Esophagus (tissue), 2 donors: ENCODE data around the gene VPS39. TPM values are rescaled to one million over a fixed set of nuclear protein-coding genes. Genes with fewer than 3 reads are reported as not detected.
"Not testable (repeated sequence)": the region's sequence is repeated elsewhere in the genome, so short reads cannot be mapped to it uniquely, and the experiment has no call there.

Experiments
- H3K27ac ChIP-seq, 2 donors: one replicate each; pipeline ENCODE4 v1.5.1; 2013; ENCODE audit warnings: low read depth in 2 of 2, mild to moderate bottlenecking in 2 of 2, inconsistent platforms in 1 of 2, low read length in 1 of 2, moderate library complexity in 1 of 2
- H3K27me3 ChIP-seq, 2 donors: one replicate each; pipeline ENCODE4 v1.6.1; 2013; ENCODE audit warnings: low read length in 2 of 2, control low read depth in 1 of 2, mild to moderate bottlenecking in 1 of 2; ENCODE audit not compliant: insufficient read depth in 2 of 2, control insufficient read depth in 1 of 2
- H3K36me3 ChIP-seq, 2 donors: one replicate each; pipeline ENCODE4 v1.6.1; 2013; ENCODE audit warnings: low read length in 1 of 2; ENCODE audit not compliant: control insufficient read depth in 2 of 2, insufficient read depth in 2 of 2
- H3K4me1 ChIP-seq, 2 donors: one replicate each; pipeline ENCODE4 v1.6.1; 2013; ENCODE audit warnings: low read length in 1 of 2; ENCODE audit not compliant: control insufficient read depth in 2 of 2, insufficient read depth in 2 of 2
- H3K4me3 ChIP-seq, 2 donors: one replicate each; pipeline ENCODE4 v1.5.1; 2013; ENCODE audit warnings: low read length in 2 of 2, mild to moderate bottlenecking in 2 of 2, low read depth in 1 of 2, moderate library complexity in 1 of 2
- H3K9me3 ChIP-seq, 2 donors: one replicate each; pipeline ENCODE4 v1.6.1; 2013; ENCODE audit warnings: mild to moderate bottlenecking in 2 of 2, low read depth in 1 of 2, low read length in 1 of 2, moderate library complexity in 1 of 2; ENCODE audit not compliant: control insufficient read depth in 2 of 2, insufficient read depth in 1 of 2
- WGBS, 2 donors: extraction: QIAGEN DNeasy Blood & Tissue Kit; methylation state at CpG; one replicate each; pipeline ENCODE4 v1.1.7; 2013; 5-methylcytosine and 5-hydroxymethylcytosine counted together
- polyA plus RNA-seq, 2 donors: library from polyadenylated mRNA; stranded (reverse); fragments of 200-250 nt; gene quantifications; one replicate each; pipeline ENCODE4 v1.2.3, GENCODE V29; 2013
- donor health status: healthy with polysubstance abuse.
- donor health status: Bipolar disorder and iron deficiency.

The VPS39 gene, protein sequence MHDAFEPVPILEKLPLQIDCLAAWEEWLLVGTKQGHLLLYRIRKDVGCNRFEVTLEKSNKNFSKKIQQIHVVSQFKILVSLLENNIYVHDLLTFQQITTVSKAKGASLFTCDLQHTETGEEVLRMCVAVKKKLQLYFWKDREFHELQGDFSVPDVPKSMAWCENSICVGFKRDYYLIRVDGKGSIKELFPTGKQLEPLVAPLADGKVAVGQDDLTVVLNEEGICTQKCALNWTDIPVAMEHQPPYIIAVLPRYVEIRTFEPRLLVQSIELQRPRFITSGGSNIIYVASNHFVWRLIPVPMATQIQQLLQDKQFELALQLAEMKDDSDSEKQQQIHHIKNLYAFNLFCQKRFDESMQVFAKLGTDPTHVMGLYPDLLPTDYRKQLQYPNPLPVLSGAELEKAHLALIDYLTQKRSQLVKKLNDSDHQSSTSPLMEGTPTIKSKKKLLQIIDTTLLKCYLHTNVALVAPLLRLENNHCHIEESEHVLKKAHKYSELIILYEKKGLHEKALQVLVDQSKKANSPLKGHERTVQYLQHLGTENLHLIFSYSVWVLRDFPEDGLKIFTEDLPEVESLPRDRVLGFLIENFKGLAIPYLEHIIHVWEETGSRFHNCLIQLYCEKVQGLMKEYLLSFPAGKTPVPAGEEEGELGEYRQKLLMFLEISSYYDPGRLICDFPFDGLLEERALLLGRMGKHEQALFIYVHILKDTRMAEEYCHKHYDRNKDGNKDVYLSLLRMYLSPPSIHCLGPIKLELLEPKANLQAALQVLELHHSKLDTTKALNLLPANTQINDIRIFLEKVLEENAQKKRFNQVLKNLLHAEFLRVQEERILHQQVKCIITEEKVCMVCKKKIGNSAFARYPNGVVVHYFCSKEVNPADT
- polyA plus RNA-seq: 10 to 100 TPM; 20.7 to 31.7 TPM

GRCh38 chr15:42207674-42208579, at the start of gene VPS39:
VPS39 (minus strand) TSS chr15:42208304; CDS start chr15:42208153, 151 bp downstream.
- 2% methylated on average over 45 of the region's 45 CpGs for WGBS, 2 donors
- H3K4me3 ChIP-seq: peak within 1 kb of the TSS; percentile 78 to 90
- peaks cover 0 to 3% of the 10 kb centered on the region in 2 donors for H3K4me1 ChIP-seq
- peaks cover 5% of the 10 kb centered on the region in 2 donors for H3K36me3 ChIP-seq
- H3K9me3 ChIP-seq: no peaks in the 10 kb centered on the region
- H3K27ac ChIP-seq: peak within 1 kb of the TSS; percentile 69 to 81
- no peaks in the 10 kb centered on the region for H3K27me3 ChIP-seq

DNA sequence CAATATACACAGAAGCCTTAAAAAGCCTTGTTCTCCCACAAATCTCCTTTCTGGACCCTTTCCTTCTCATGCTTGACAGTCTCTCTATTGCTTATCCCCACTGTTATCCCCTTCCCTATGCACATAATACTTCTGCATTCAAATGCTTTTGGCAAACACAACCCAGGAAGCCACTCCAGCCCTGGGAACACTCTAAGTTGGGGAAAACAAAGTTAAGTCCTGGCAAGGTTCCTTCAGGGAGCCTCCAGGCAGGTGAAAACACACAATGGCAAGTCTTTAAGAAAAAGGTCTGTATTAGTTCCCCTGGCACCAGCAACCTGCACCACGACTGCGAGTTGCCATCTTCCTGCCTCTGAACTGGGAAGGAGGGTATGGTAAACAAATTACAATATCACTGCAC, 45.2 kb upstream of the VPS39 start:
- no peaks in the 10 kb centered on the region for H3K4me1 ChIP-seq
- H3K36me3 ChIP-seq: peaks cover 3 to 9% of the 10 kb centered on the region in 2 donors
- 78 to 83% methylated on average over 2 of the region's 2 CpGs for WGBS, 2 donors
- no peak overlapping the region for H3K27ac ChIP-seq
- no peak overlapping the region for H3K4me3 ChIP-seq
- H3K9me3 ChIP-seq: no peaks in the 10 kb centered on the region
- no peaks in the 10 kb centered on the region for H3K27me3 ChIP-seq

DNA sequence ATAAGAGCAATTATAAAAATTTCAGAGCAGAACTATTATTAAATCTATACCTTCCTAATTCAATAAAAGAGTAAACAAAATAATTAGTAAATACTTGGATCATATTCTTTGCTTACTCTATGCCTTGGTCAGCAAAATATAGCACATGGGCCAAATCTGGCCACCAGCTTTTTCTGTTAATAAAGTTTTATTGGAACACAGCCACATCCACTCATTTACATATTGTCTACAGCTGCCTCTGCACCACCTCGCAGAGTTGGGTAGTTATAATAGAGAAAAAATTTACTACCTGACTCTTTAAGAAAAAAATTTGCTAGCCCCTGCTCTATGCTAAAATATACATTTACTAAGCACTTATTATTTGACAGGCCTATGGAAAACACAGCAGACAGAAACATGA, 32.7 kb upstream of the VPS39 start:
- H3K4me1 ChIP-seq: no peaks in the 10 kb centered on the region
- H3K36me3 ChIP-seq: peaks cover 0 to 5% of the 10 kb centered on the region in 2 donors
- no peaks in the 10 kb centered on the region for H3K27me3 ChIP-seq
- H3K4me3 ChIP-seq: no peak overlapping the region
- 95 to 96% methylated on average over 1 of the region's 1 CpG for WGBS, 2 donors
- H3K9me3 ChIP-seq: no peaks in the 10 kb centered on the region
- H3K27ac ChIP-seq: no peak overlapping the region

GRCh38 chr15:42239528-42240182, 31.6 kb upstream of the VPS39 start:
- Histone ChIP-seq H3K9me3 (no peaks in the 10 kb centered on the region), H3K4me1 (no peaks in the 10 kb centered on the region), H3K27me3 (no peaks in the 10 kb centered on the region), H3K36me3 (peaks cover 0 to 5% of the 10 kb centered on the region in 2 donors), H3K27ac (no peak overlapping the region), H3K4me3 (no peak overlapping the region)

DNA sequence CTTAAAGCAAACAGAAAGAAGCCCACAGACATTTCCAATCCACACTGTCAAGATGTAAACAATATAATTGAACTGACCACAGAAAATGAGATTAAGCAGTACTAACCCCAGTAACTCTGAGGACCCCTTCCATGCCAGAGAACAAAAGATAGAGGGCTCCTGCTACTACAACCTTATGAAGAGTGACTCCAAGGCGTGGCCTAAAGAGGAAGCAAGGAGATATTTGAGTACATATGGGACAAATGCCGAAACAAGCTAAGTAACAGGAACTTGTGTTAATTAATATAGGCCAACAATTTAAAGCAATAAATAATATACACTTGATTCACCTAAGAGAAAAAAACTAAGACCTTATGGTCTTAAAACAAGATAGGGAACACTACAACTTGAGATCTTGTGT, 25.0 kb upstream of the VPS39 start:
- Histone ChIP-seq H3K9me3 (no peaks in the 10 kb centered on the region), H3K27ac (no peak overlapping the region), H3K4me3 (no peak overlapping the region), H3K4me1 (no peaks in the 10 kb centered on the region), H3K36me3 (peaks cover 4 to 7% of the 10 kb centered on the region in 2 donors), H3K27me3 (no peaks in the 10 kb centered on the region)
- 86 to 93% methylated on average over 2 of the region's 2 CpGs for WGBS, 2 donors

GRCh38 chr15:42232606-42233005, 24.5 kb upstream of the VPS39 start:
- no peaks in the 10 kb centered on the region for H3K4me1 ChIP-seq
- no peaks in the 10 kb centered on the region for H3K9me3 ChIP-seq
- 74 to 77% methylated on average over 5 of the region's 5 CpGs for WGBS, 2 donors
- H3K27ac ChIP-seq: no peak overlapping the region
- no peaks in the 10 kb centered on the region for H3K27me3 ChIP-seq
- H3K36me3 ChIP-seq: peaks cover 4 to 7% of the 10 kb centered on the region in 2 donors
- H3K4me3 ChIP-seq: no peak overlapping the region

GRCh38 chr15:42231088-42231487, 23.0 kb upstream of the VPS39 start:
- Histone ChIP-seq H3K4me1 (no peaks in the 10 kb centered on the region), H3K4me3 (no peak overlapping the region), H3K36me3 (peaks cover 4 to 8% of the 10 kb centered on the region in 2 donors), H3K27me3 (no peaks in the 10 kb centered on the region), H3K27ac (no peak overlapping the region), H3K9me3 (no peaks in the 10 kb centered on the region)
- WGBS, 2 donors: 88 to 97% methylated on average over 1 of the region's 1 CpG

DNA sequence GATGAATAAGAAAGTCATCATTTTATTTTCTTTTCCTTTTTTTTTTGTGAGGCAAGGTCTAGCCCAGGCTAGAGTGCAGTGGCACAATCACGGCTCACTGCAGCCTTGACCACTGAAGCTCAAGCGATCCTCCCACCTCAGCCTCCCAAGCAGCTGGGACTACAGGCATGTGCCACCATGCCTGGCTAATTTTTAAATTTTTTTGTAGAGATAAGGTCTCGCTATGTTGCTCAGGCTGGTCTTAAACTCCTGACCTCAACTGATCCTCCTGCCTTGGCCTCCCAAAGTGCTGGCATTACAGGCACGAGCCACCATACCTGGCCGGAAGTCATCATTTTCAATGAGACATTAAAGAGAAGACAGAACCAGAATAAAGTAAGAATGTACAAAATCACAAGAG, 20.9 kb upstream of the VPS39 start:
- 91 to 94% methylated on average over 5 of the region's 5 CpGs for WGBS, 2 donors
- H3K4me1 ChIP-seq, H3K9me3 ChIP-seq, H3K27ac ChIP-seq, H3K4me3 ChIP-seq, H3K27me3 ChIP-seq: not testable (repeated sequence)
- peaks cover 4 to 14% of the 10 kb centered on the region in 2 donors for H3K36me3 ChIP-seq

- 45 to 60% methylated on average over 1 of the region's 1 CpG for WGBS, 2 donors
- Histone ChIP-seq H3K27me3 (no peaks in the 10 kb centered on the region), H3K4me3 (no peak overlapping the region), H3K4me1 (no peaks in the 10 kb centered on the region), H3K9me3 (no peaks in the 10 kb centered on the region), H3K27ac (no peak overlapping the region), H3K36me3 (peaks cover 4 to 12% of the 10 kb centered on the region in 2 donors)
Observed at GRCh38 chr15:42228036-42228435, 19.9 kb upstream of the VPS39 start.
